SJSA1 (cell line): ENCODE measurements around the gene IL31RA. TPM values are rescaled to one million over a fixed set of nuclear protein-coding genes. Genes with fewer than 3 reads are reported as not detected.

Experiments
- DNase-seq, 2 experiments: peaks; one replicate each; pipeline ENCODE4 v3.0.0-alpha.2; 2015 to 2020; ENCODE audit warnings: low spot score in 2 of 2, low read depth in 1 of 2
- H3K27ac ChIP-seq: fragments of 250-450 bp; sonication (Bioruptor Pico); 2 replicates; pipeline ENCODE4 v1.5.1; 2020; ENCODE audit warnings: mild to moderate bottlenecking, moderate library complexity
- H3K27me3 ChIP-seq: fragments of 250-450 bp; sonication (Bioruptor Pico); replicated peaks from 2 replicates; pipeline ENCODE4 v1.5.1; 2020; ENCODE audit warnings: mild to moderate bottlenecking, moderate library complexity
- H3K36me3 ChIP-seq: fragments of 250-450 bp; sonication (Bioruptor Pico); 2 replicates; pipeline ENCODE4 v1.5.1; 2020; ENCODE audit warnings: mild to moderate bottlenecking
- H3K4me1 ChIP-seq: fragments of 250-450 bp; sonication (Bioruptor Pico); replicated peaks from 2 replicates; pipeline ENCODE4 v1.6.1; 2021; ENCODE audit warnings: mild to moderate bottlenecking
- H3K4me3 ChIP-seq: fragments of 250-450 bp; sonication (Bioruptor Pico); 2 replicates; pipeline ENCODE4 v1.5.1; 2020; ENCODE audit warnings: mild to moderate bottlenecking
- H3K9me3 ChIP-seq: fragments of 250-450 bp; sonication (Bioruptor Pico); replicated peaks from 2 replicates; pipeline ENCODE4 v1.5.1; 2020; ENCODE audit warnings: mild to moderate bottlenecking
- total RNA-seq: library from RNA; depleted of rRNA; stranded (reverse); fragments of >200 nt; shearing (Covaris generic); gene quantifications from 2 replicates; pipeline ENCODE4 v1.2.3, GENCODE V29; 2014

Gene IL31RA
- total RNA-seq, 1 experiment from 2014 or later: 8.9 TPM

GRCh38 chr5:55917402-55918086, 66.4 kb downstream of the IL31RA start:
- Histone ChIP-seq H3K4me3 (no peak overlapping the region), H3K4me1 (no peaks in the 10 kb centered on the region), H3K27ac (no peak overlapping the region), H3K36me3 (no peaks in the 10 kb centered on the region), H3K27me3 (no peaks in the 10 kb centered on the region), H3K9me3 (no peaks in the 10 kb centered on the region)
- DNase-seq: peak in 1 of 2 experiments; percentile 23

GRCh38 chr5:55918087-55919035, 67.2 kb downstream of the IL31RA start:
- Histone ChIP-seq H3K4me1 (peaks cover 7% of the 10 kb centered on the region), H3K4me3 (no peak overlapping the region), H3K9me3 (no peaks in the 10 kb centered on the region), H3K27ac (no peak overlapping the region), H3K36me3 (no peaks in the 10 kb centered on the region), H3K27me3 (no peaks in the 10 kb centered on the region)
- DNase-seq: peak in 1 of 2 experiments; percentile 22

GRCh38 chr5:55919625-55920024, 68.5 kb downstream of the IL31RA start:
- H3K36me3 ChIP-seq: no peaks in the 10 kb centered on the region
- H3K27ac ChIP-seq: no peak overlapping the region
- peak in 1 of 2 experiments; percentile 17 for DNase-seq
- peaks cover 7% of the 10 kb centered on the region for H3K4me1 ChIP-seq
- H3K9me3 ChIP-seq: no peaks in the 10 kb centered on the region
- no peak overlapping the region for H3K4me3 ChIP-seq
- H3K27me3 ChIP-seq: no peaks in the 10 kb centered on the region

GRCh38 chr5:55920784-55921183, 69.6 kb downstream of the IL31RA start:
- no peaks in the 10 kb centered on the region for H3K27me3 ChIP-seq
- H3K9me3 ChIP-seq: no peaks in the 10 kb centered on the region
- H3K27ac ChIP-seq: no peak overlapping the region
- no peak overlapping the region for H3K4me3 ChIP-seq
- peaks cover 15% of the 10 kb centered on the region for H3K4me1 ChIP-seq
- peak in 1 of 2 experiments; percentile 19 for DNase-seq
- no peaks in the 10 kb centered on the region for H3K36me3 ChIP-seq

GRCh38 chr5:55921617-55922016, 70.5 kb downstream of the IL31RA start:
- no peaks in the 10 kb centered on the region for H3K27me3 ChIP-seq
- H3K9me3 ChIP-seq: no peaks in the 10 kb centered on the region
- peaks cover 16% of the 10 kb centered on the region for H3K4me1 ChIP-seq
- H3K4me3 ChIP-seq: no peak overlapping the region
- H3K27ac ChIP-seq: no peak overlapping the region
- no peaks in the 10 kb centered on the region for H3K36me3 ChIP-seq
- peak in 1 of 2 experiments; percentile 5 for DNase-seq

- H3K4me1 ChIP-seq: peaks cover 16% of the 10 kb centered on the region
- no peaks in the 10 kb centered on the region for H3K27me3 ChIP-seq
- H3K27ac ChIP-seq: peak overlapping the region; percentile 38; the same call in 1 of the 2 replicates
- peak in 1 of 2 experiments; percentile 9 for DNase-seq
- H3K9me3 ChIP-seq: no peaks in the 10 kb centered on the region
- H3K36me3 ChIP-seq: no peaks in the 10 kb centered on the region
- H3K4me3 ChIP-seq: peak overlapping the region; percentile 28
Measured at GRCh38 chr5:55923177-55923771, 72.1 kb downstream of the IL31RA start.

GRCh38 chr5:55923865-55924500, 72.8 kb downstream of the IL31RA start:
- no peak for DNase-seq
- H3K9me3 ChIP-seq: no peaks in the 10 kb centered on the region
- H3K36me3 ChIP-seq: no peaks in the 10 kb centered on the region
- H3K27me3 ChIP-seq: no peaks in the 10 kb centered on the region
- peaks cover 16% of the 10 kb centered on the region for H3K4me1 ChIP-seq
- H3K27ac ChIP-seq: no peak overlapping the region
- no peak overlapping the region for H3K4me3 ChIP-seq

GRCh38 chr5:55924744-55925143, 73.6 kb downstream of the IL31RA start:
- no peak for DNase-seq
- H3K9me3 ChIP-seq: no peaks in the 10 kb centered on the region
- peaks cover 16% of the 10 kb centered on the region for H3K4me1 ChIP-seq
- no peak overlapping the region for H3K27ac ChIP-seq
- H3K27me3 ChIP-seq: no peaks in the 10 kb centered on the region
- no peak overlapping the region for H3K4me3 ChIP-seq
- no peaks in the 10 kb centered on the region for H3K36me3 ChIP-seq

GRCh38 chr5:55925181-55925580, 74.0 kb downstream of the IL31RA start:
- DNase-seq: no peak
- Histone ChIP-seq H3K27ac (no peak overlapping the region), H3K4me1 (peaks cover 16% of the 10 kb centered on the region), H3K4me3 (no peak overlapping the region), H3K9me3 (no peaks in the 10 kb centered on the region), H3K36me3 (no peaks in the 10 kb centered on the region), H3K27me3 (no peaks in the 10 kb centered on the region)

GRCh38 chr5:55925712-55926111, 74.6 kb downstream of the IL31RA start:
- H3K9me3 ChIP-seq: no peaks in the 10 kb centered on the region
- DNase-seq: peak in 1 of 2 experiments; percentile 29
- H3K36me3 ChIP-seq: no peaks in the 10 kb centered on the region
- no peak overlapping the region for H3K4me3 ChIP-seq
- no peak overlapping the region for H3K27ac ChIP-seq
- peaks cover 16% of the 10 kb centered on the region for H3K4me1 ChIP-seq
- H3K27me3 ChIP-seq: no peaks in the 10 kb centered on the region

GRCh38 chr5:55926476-55926875, 75.3 kb downstream of the IL31RA start:
- Histone ChIP-seq H3K4me3 (no peak overlapping the region), H3K27ac (no peak overlapping the region), H3K36me3 (no peaks in the 10 kb centered on the region), H3K9me3 (no peaks in the 10 kb centered on the region), H3K27me3 (no peaks in the 10 kb centered on the region), H3K4me1 (peaks cover 16% of the 10 kb centered on the region)
- no peak for DNase-seq

GRCh38 chr5:55927861-55928655, 76.9 kb downstream of the IL31RA start:
- no peak overlapping the region for H3K27ac ChIP-seq
- peaks cover 12% of the 10 kb centered on the region for H3K4me1 ChIP-seq
- no peaks in the 10 kb centered on the region for H3K9me3 ChIP-seq
- H3K36me3 ChIP-seq: no peaks in the 10 kb centered on the region
- H3K27me3 ChIP-seq: no peaks in the 10 kb centered on the region
- no peak overlapping the region for H3K4me3 ChIP-seq
- no peak for DNase-seq
